K562 (cell line): Measurements from ENCODE around the gene MLLT1. TPM values are rescaled to one million over a fixed set of nuclear protein-coding genes. Genes with fewer than 3 reads are reported as not detected.
A peak's percentile ranks its signal among the peaks of the same experiment; 100 is the strongest.

Experiments
- AFF1 ChIP-seq, 2 experiments: fragments of 450-650 bp; IDR thresholded peaks; 2 replicates each; pipeline ENCODE4 v1.6.1; 2018; ENCODE audit warnings: mild to moderate bottlenecking in 2 of 2, low read depth in 1 of 2; ENCODE audit not compliant: partially characterized antibody in 2 of 2
- FOXA3 ChIP-seq, 2 experiments: fragments of 450-650 bp in 1 of 2; sonication (generic) in 1 of 2; formaldehyde crosslinking; IDR thresholded peaks in 1 of 2; conservative IDR thresholded peaks in 1 of 2; 2 replicates each; pipeline versions ENCODE4 v1.4.0 to v1.8.0; 2020 to 2022; ENCODE audit warnings: mild to moderate bottlenecking in 2 of 2, missing genetic modification reagents in 1 of 2
- GABPB1 ChIP-seq: sonication (generic); formaldehyde crosslinking; IDR thresholded peaks from 2 replicates; pipeline ENCODE4 v1.8.0; 2022; ENCODE audit warnings: mild to moderate bottlenecking, missing genetic modification reagents
- NFRKB ChIP-seq: fragments of 450-650 bp; IDR thresholded peaks from 2 replicates; pipeline ENCODE4 v1.6.1; 2016; ENCODE audit warnings: low read depth
- NR4A1 ChIP-seq, 2 experiments: fragments of 250-450 bp in 1 of 2; fragments of 450-650 bp in 1 of 2; sonication (Bioruptor Pico) in 1 of 2; IDR thresholded peaks; 2 replicates each; pipeline versions ENCODE4 v1.4.0 to v1.6.1; 2016 to 2020; ENCODE audit warnings: mild to moderate bottlenecking in 2 of 2, missing compliant biosample characterization in 1 of 2, missing genetic modification characterization in 1 of 2, moderate library complexity in 1 of 2
- PHB2 ChIP-seq: fragments of 450-650 bp; IDR thresholded peaks from 2 replicates; pipeline ENCODE4 v1.6.1; 2017; ENCODE audit warnings: low read depth
- RBM14 ChIP-seq: fragments of 200-400 bp; formaldehyde crosslinking; IDR thresholded peaks from 2 replicates; pipeline ENCODE4 v1.6.1; 2018; ENCODE audit warnings: low read depth, mild to moderate bottlenecking, low read length, moderate library complexity, borderline replicate concordance; ENCODE audit not compliant: insufficient read depth
- THAP12 ChIP-seq: fragments of 250-450 bp; sonication (Bioruptor Pico); IDR thresholded peaks from 2 replicates; pipeline ENCODE4 v1.9.0; 2021; ENCODE audit warnings: mild to moderate bottlenecking, inconsistent platforms
- USF1 ChIP-seq: sonication (generic); formaldehyde crosslinking; IDR thresholded peaks from 2 replicates; pipeline ENCODE4 v1.9.0; 2022; ENCODE audit warnings: mild to moderate bottlenecking, missing genetic modification reagents
- polyA plus RNA-seq, 8 experiments: library from polyadenylated mRNA; depleted of rRNA in 4 of 8; stranded (reverse) in 5 of 8; unstranded in 3 of 8; fragments of >200 nt; fragmentation: Nextera tagmentation in 2 of 8; fragmentation: Illumina TruSeq in 1 of 8; extraction: Ambion mirVana in 2 of 8; extraction: Trizol in 1 of 8; gene quantifications; 2 replicates each; pipeline versions ENCODE4 v1.2.1 to v1.2.3, GENCODE V29; 2011 to 2014; ENCODE audit warnings: inconsistent platforms in 1 of 8, missing spikeins in 1 of 8
- total RNA-seq, 7 experiments: library from RNA; depleted of rRNA in 6 of 7; stranded (reverse); fragments of >200 nt in 6 of 7; fragmentation: Illumina TruSeq in 2 of 7; extraction: Trizol in 2 of 7; gene quantifications; 2 replicates each; pipeline versions ENCODE4 v1.2.1 to v1.2.3, GENCODE V29; 2011 to 2021; ENCODE audit warnings: low replicate concordance in 1 of 7
- TF ChIP-seq, protein P1 (sequence below), 2 experiments: fragments of 450-650 bp; IDR thresholded peaks; 2 replicates each; pipeline ENCODE4 v1.6.1; 2016
- TF ChIP-seq, protein P2 (sequence below): fragments of 450-650 bp; IDR thresholded peaks from 2 replicates; pipeline ENCODE4 v1.6.1; 2018; ENCODE audit not compliant: partially characterized antibody
- TF ChIP-seq, protein P3 (sequence below): IDR thresholded peaks from 2 replicates; pipeline ENCODE4 v1.6.1; 2012; ENCODE audit warnings: low read depth, low read length, improper control_type of control experiment, borderline replicate concordance

The MLLT1 gene
- total and polyA plus RNA-seq, 9 of the 15 experiments (the other 6 are each of a cell fraction or from before 2014, with no cell fraction given), result 0.23 to 63.5 (median 15.4) TPM

GRCh38 chr19:6276447-6276846 is 3.3 kb downstream of the MLLT1 start (continued):
- TF ChIP-seq AFF1 (IDR thresholded peaks at IDR 0.05; ENCODE audit: low read depth in 1 of 2, partially characterized antibody in 2 of 2) (peak in 1 of 2 experiments; percentile 57), NFRKB (no peak), GABPB1 (CRISPR knock-in tag) (no peak), USF1 (CRISPR knock-in tag) (no peak), NR4A1 (CRISPR knock-in tag; IDR thresholded peaks at IDR 0.05) (no peak), NR4A1 (tag; IDR thresholded peaks at IDR 0.05) (no peak), THAP12 (0 out of 2 replicates have a peak, but pooled peaks have one; percentile 7), FOXA3 (CRISPR knock-in tag; conservative IDR thresholded peaks at IDR 0.05 in 1 of 2, IDR thresholded peaks at IDR 0.05 in 1 of 2) (no peak), PHB2 (no peak), RBM14 (no peak)
- TF ChIP-seq, protein P1, sequence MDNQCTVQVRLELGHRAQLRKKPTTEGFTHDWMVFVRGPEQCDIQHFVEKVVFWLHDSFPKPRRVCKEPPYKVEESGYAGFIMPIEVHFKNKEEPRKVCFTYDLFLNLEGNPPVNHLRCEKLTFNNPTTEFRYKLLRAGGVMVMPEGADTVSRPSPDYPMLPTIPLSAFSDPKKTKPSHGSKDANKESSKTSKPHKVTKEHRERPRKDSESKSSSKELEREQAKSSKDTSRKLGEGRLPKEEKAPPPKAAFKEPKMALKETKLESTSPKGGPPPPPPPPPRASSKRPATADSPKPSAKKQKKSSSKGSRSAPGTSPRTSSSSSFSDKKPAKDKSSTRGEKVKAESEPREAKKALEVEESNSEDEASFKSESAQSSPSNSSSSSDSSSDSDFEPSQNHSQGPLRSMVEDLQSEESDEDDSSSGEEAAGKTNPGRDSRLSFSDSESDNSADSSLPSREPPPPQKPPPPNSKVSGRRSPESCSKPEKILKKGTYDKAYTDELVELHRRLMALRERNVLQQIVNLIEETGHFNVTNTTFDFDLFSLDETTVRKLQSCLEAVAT (IDR thresholded peaks at IDR 0.05), result peak; percentile 45 to 83; a peak in 3 of 4 replicates
- TF ChIP-seq, protein P2, sequence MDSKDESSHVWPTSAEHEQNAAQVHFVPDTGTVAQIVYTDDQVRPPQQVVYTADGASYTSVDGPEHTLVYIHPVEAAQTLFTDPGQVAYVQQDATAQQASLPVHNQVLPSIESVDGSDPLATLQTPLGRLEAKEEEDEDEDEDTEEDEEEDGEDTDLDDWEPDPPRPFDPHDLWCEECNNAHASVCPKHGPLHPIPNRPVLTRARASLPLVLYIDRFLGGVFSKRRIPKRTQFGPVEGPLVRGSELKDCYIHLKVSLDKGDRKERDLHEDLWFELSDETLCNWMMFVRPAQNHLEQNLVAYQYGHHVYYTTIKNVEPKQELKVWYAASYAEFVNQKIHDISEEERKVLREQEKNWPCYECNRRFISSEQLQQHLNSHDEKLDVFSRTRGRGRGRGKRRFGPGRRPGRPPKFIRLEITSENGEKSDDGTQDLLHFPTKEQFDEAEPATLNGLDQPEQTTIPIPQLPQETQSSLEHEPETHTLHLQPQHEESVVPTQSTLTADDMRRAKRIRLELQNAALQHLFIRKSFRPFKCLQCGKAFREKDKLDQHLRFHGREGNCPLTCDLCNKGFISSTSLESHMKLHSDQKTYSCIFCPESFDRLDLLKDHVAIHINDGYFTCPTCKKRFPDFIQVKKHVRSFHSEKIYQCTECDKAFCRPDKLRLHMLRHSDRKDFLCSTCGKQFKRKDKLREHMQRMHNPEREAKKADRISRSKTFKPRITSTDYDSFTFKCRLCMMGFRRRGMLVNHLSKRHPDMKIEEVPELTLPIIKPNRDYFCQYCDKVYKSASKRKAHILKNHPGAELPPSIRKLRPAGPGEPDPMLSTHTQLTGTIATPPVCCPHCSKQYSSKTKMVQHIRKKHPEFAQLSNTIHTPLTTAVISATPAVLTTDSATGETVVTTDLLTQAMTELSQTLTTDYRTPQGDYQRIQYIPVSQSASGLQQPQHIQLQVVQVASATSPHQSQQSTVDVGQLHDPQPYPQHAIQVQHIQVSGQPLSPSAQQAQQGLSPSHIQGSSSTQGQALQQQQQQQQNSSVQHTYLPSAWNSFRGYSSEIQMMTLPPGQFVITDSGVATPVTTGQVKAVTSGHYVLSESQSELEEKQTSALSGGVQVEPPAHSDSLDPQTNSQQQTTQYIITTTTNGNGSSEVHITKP, result no peak
- TF ChIP-seq, protein P3, sequence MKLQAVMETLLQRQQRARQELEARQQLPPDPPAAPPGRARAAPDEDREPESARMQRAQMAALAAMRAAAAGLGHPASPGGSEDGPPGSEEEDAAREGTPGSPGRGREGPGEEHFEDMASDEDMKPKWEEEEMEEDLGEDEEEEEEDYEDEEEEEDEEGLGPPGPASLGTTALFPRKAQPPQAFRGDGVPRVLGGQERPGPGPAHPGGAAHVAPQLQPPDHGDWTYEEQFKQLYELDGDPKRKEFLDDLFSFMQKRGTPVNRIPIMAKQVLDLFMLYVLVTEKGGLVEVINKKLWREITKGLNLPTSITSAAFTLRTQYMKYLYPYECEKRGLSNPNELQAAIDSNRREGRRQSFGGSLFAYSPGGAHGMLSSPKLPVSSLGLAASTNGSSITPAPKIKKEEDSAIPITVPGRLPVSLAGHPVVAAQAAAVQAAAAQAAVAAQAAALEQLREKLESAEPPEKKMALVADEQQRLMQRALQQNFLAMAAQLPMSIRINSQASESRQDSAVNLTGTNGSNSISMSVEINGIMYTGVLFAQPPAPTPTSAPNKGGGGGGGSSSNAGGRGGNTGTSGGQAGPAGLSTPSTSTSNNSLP, result no peak
